SK-N-SH treated with all-trans-retinoic acid at 6 μM for 48 hours (cell line): ENCODE measurements around the gene ADARB2.

ENCODE experiments used
- ARNTL ChIP-seq: fragments of 450-650 bp; formaldehyde crosslinking; IDR thresholded peaks from 2 replicates; pipeline ENCODE4 v1.5.0; 2020; ENCODE audit warnings: low read depth, mild to moderate bottlenecking, moderate library complexity, borderline replicate concordance
- BACH2 ChIP-seq: fragments of 250-450 bp; sonication (Bioruptor Pico); IDR thresholded peaks from 2 replicates; pipeline ENCODE4 v1.9.0; 2021; ENCODE audit warnings: mild to moderate bottlenecking, borderline replicate concordance
- CREB5 ChIP-seq: fragments of 250-450 bp; sonication (Bioruptor Pico); IDR thresholded peaks from 2 replicates; pipeline ENCODE4 v1.5.1; 2020; ENCODE audit warnings: low read depth, mild to moderate bottlenecking, moderate library complexity
- CSDC2 ChIP-seq: fragments of 250-450 bp; sonication (Bioruptor Pico); IDR thresholded peaks from 2 replicates; pipeline ENCODE4 v1.5.0; 2020; ENCODE audit warnings: mild to moderate bottlenecking, moderate library complexity
- ISL1 ChIP-seq: fragments of 250-450 bp; sonication (Bioruptor Pico); IDR thresholded peaks from 2 replicates; pipeline ENCODE4 v2.1.2; 2022; ENCODE audit warnings: mild to moderate bottlenecking, moderate library complexity
- OSR1 ChIP-seq: fragments of 250-450 bp; sonication (Bioruptor Pico); IDR thresholded peaks from 2 replicates; pipeline ENCODE4 v1.8.0; 2022; ENCODE audit warnings: moderate library complexity, mild to moderate bottlenecking, inconsistent platforms
- PATZ1 ChIP-seq: fragments of 250-450 bp; sonication (Bioruptor Pico); IDR thresholded peaks from 2 replicates; pipeline ENCODE4 v1.8.0; 2020; ENCODE audit warnings: mild to moderate bottlenecking, moderate library complexity, borderline replicate concordance
- PPARA ChIP-seq: fragments of 250-450 bp; sonication (Bioruptor Pico); IDR thresholded peaks from 2 replicates; pipeline ENCODE4 v1.5.0; 2020; ENCODE audit warnings: mild to moderate bottlenecking, borderline replicate concordance
- RARB ChIP-seq: fragments of 250-450 bp; sonication (Bioruptor Pico); IDR thresholded peaks from 2 replicates; pipeline ENCODE4 v1.8.0; 2021; ENCODE audit warnings: mild to moderate bottlenecking, moderate library complexity
- ZFP3 ChIP-seq: fragments of 250-450 bp; sonication (Bioruptor Pico); IDR thresholded peaks from 2 replicates; pipeline ENCODE4 v1.5.0; 2020; ENCODE audit warnings: mild to moderate bottlenecking, moderate library complexity
- ZNF565 ChIP-seq: fragments of 450-650 bp; formaldehyde crosslinking; conservative IDR thresholded peaks from 2 replicates; pipeline ENCODE4 v1.5.0; 2020; ENCODE audit warnings: low read depth, mild to moderate bottlenecking, moderate library complexity
- ZNF70 ChIP-seq: fragments of 450-650 bp; formaldehyde crosslinking; IDR thresholded peaks from 2 replicates; pipeline ENCODE4 v1.5.0; 2020; ENCODE audit warnings: mild to moderate bottlenecking, moderate library complexity
- ZNF8 ChIP-seq: fragments of 450-650 bp; formaldehyde crosslinking; IDR thresholded peaks from 2 replicates; pipeline ENCODE4 v1.5.0; 2020; ENCODE audit warnings: mild to moderate bottlenecking, moderate library complexity
- TF ChIP-seq, protein P1 (sequence below): fragments of 250-450 bp; sonication (Bioruptor Pico); IDR thresholded peaks from 2 replicates; pipeline ENCODE4 v1.8.0; 2021; ENCODE audit warnings: low read depth, mild to moderate bottlenecking, moderate library complexity, borderline replicate concordance

GRCh38 chr10:1462521-1462920 lies 274.8 kb downstream of the ADARB2 start:
- TF ChIP-seq ZNF565 (CRISPR knock-in tag) = no peak
- TF ChIP-seq ZNF8 (CRISPR knock-in tag) = no peak
- TF ChIP-seq CREB5 = no peak
- TF ChIP-seq ISL1 (CRISPR knock-in tag) = no peak
- no peak for TF ChIP-seq ZNF70 (CRISPR knock-in tag)
- no peak for TF ChIP-seq RARB
- no peak for TF ChIP-seq ZFP3
- no peak for TF ChIP-seq CSDC2 (CRISPR knock-in tag)
- TF ChIP-seq PATZ1 (CRISPR knock-in tag) = no peak
- TF ChIP-seq PPARA = no peak
- no peak for TF ChIP-seq BACH2 (CRISPR knock-in tag)
- no peak for TF ChIP-seq ARNTL (CRISPR knock-in tag)
- TF ChIP-seq OSR1 (CRISPR knock-in tag) = no peak
- TF ChIP-seq, protein P1, sequence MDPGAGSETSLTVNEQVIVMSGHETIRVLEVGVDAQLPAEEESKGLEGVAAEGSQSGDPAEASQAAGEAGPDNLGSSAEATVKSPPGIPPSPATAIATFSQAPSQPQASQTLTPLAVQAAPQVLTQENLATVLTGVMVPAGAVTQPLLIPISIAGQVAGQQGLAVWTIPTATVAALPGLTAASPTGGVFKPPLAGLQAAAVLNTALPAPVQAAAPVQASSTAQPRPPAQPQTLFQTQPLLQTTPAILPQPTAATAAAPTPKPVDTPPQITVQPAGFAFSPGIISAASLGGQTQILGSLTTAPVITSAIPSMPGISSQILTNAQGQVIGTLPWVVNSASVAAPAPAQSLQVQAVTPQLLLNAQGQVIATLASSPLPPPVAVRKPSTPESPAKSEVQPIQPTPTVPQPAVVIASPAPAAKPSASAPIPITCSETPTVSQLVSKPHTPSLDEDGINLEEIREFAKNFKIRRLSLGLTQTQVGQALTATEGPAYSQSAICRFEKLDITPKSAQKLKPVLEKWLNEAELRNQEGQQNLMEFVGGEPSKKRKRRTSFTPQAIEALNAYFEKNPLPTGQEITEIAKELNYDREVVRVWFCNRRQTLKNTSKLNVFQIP (CRISPR knock-in tag) = no peak
